KOPT-K1 (cell line): ENCODE results near the gene TMEM86B.
"Not testable (repeated sequence)": the region's sequence is repeated elsewhere in the genome, so short reads cannot be mapped to it uniquely, and the experiment has no call there.

Experiments used
- H3K27ac ChIP-seq: fragments of 200-600 bp; sonication (generic); 2 replicates; pipeline ENCODE4 v1.5.1; 2016; ENCODE audit warnings: antibody characterized with exemption, mild to moderate bottlenecking, low read depth, low read length; ENCODE audit not compliant: poor library complexity, severe bottlenecking
- H3K36me3 ChIP-seq: fragments of 200-600 bp; sonication (generic); 2 replicates; pipeline ENCODE4 v1.5.1; 2017; ENCODE audit warnings: antibody characterized with exemption, mild to moderate bottlenecking, low read length, moderate library complexity; ENCODE audit not compliant: insufficient read depth
- H3K9me3 ChIP-seq: fragments of 200-600 bp; sonication (generic); 2 replicates; pipeline ENCODE4 v1.5.1; 2017; ENCODE audit warnings: antibody characterized with exemption, low read length, mild to moderate bottlenecking; ENCODE audit not compliant: insufficient read depth, poor library complexity, severe bottlenecking

The TMEM86B gene

GRCh38 chr19:55224679-55225414 is 3.7 kb downstream of the TMEM86B start:
- H3K9me3 ChIP-seq, H3K27ac ChIP-seq: not testable (repeated sequence)
- H3K36me3 ChIP-seq: peaks cover 70% of the 10 kb centered on the region

- Histone ChIP-seq H3K36me3 (peaks cover 63% of the 10 kb centered on the region), H3K9me3 (no peaks in the 10 kb centered on the region), H3K27ac (no peak overlapping the region)
These were observed 4.4 kb downstream of the TMEM86B start for GRCh38 chr19:55224038-55224665.

- no peak overlapping the region for H3K27ac ChIP-seq
- peaks cover 56% of the 10 kb centered on the region for H3K36me3 ChIP-seq
- no peaks in the 10 kb centered on the region for H3K9me3 ChIP-seq
These were observed 5.1 kb downstream of the TMEM86B start for GRCh38 chr19:55223291-55224037.

- H3K27ac ChIP-seq: no peak overlapping the region
- H3K9me3 ChIP-seq: no peaks in the 10 kb centered on the region
- peaks cover 27% of the 10 kb centered on the region for H3K36me3 ChIP-seq
These were observed 8.0 kb downstream of the TMEM86B start for GRCh38 chr19:55220525-55220924.

GRCh38 chr19:55216461-55217198 is 11.9 kb downstream of the TMEM86B start:
- Histone ChIP-seq H3K9me3 (peaks cover 9% of the 10 kb centered on the region), H3K27ac (no peak overlapping the region), H3K36me3 (peaks cover 5% of the 10 kb centered on the region; the same call in 1 of the 2 replicates)

- Histone ChIP-seq H3K27ac (no peak overlapping the region), H3K9me3 (peaks cover 9% of the 10 kb centered on the region), H3K36me3 (no peaks in the 10 kb centered on the region)
These were observed 15.0 kb downstream of the TMEM86B start for GRCh38 chr19:55213547-55213946.

- no peaks in the 10 kb centered on the region for H3K36me3 ChIP-seq
- H3K27ac ChIP-seq: no peak overlapping the region
- H3K9me3 ChIP-seq: peaks cover 9% of the 10 kb centered on the region
These were observed 16.1 kb downstream of the TMEM86B start for GRCh38 chr19:55212447-55212846.

GRCh38 chr19:55209693-55210472 is 18.7 kb downstream of the TMEM86B start:
- Histone ChIP-seq H3K27ac (no peak overlapping the region), H3K9me3 (peaks cover 9% of the 10 kb centered on the region), H3K36me3 (no peaks in the 10 kb centered on the region)

GRCh38 chr19:55208880-55209692 is 19.5 kb downstream of the TMEM86B start, which contains the start of gene PTPRH:
Gene PTPRH (minus strand): TSS chr19:55209501. CDS start chr19:55209433, 68 bp downstream.
- Histone ChIP-seq H3K9me3 (peaks cover 9% of the 10 kb centered on the region), H3K27ac (no peak within 1 kb of the TSS), H3K36me3 (no peaks in the 10 kb centered on the region)

- Histone ChIP-seq H3K27ac (no peak overlapping the region), H3K9me3 (no peaks in the 10 kb centered on the region), H3K36me3 (no peaks in the 10 kb centered on the region)
These were observed 21.7 kb downstream of the TMEM86B start for GRCh38 chr19:55206664-55207500.

- not testable (repeated sequence) for H3K27ac ChIP-seq, H3K9me3 ChIP-seq, H3K36me3 ChIP-seq
These were observed 26.4 kb downstream of the TMEM86B start for GRCh38 chr19:55202199-55202598.

- Histone ChIP-seq H3K27ac (no peak overlapping the region), H3K9me3 (no peaks in the 10 kb centered on the region), H3K36me3 (no peaks in the 10 kb centered on the region)
These were observed 28.9 kb downstream of the TMEM86B start for GRCh38 chr19:55199620-55200204.

- H3K36me3 ChIP-seq: no peaks in the 10 kb centered on the region
- H3K9me3 ChIP-seq: no peaks in the 10 kb centered on the region
- no peak overlapping the region for H3K27ac ChIP-seq
These were observed 29.9 kb downstream of the TMEM86B start for GRCh38 chr19:55198651-55199050.
